Panc1 (cell line): ENCODE data around the gene VPS35L. TPM values are rescaled to one million over a fixed set of nuclear protein-coding genes. Genes with fewer than 3 reads are reported as not detected.

ENCODE experiments used
- ATAC-seq: fragments of 200-7000 bp; cut with Tn5 transposase; 2 replicates; pipeline ENCODE4 v1.9.1; 2020; ENCODE audit warnings: mild to moderate bottlenecking, moderate library complexity
- BruUV-seq: library from RNA; stranded (reverse); fragments of 400-500 nt; replicated peaks from 2 replicates; lab custom pipeline; 2021; lab: Mats Ljungman, UMichigan
- CTCF ChIA-PET: fragments of 300-600 bp; sonication (Branson Sonifier 250); formaldehyde crosslinking; loops from one replicate; lab custom pipeline; 2022; ENCODE audit warnings: antibody characterized with exemption; lab: Charles Lee
- POLR2A ChIA-PET: fragments of 300-600 bp; sonication (Branson Sonifier 250); formaldehyde crosslinking; loops from one replicate; lab custom pipeline; 2022; ENCODE audit warnings: antibody characterized with exemption; lab: Charles Lee
- DNase-seq: peaks from one replicate; pipeline ENCODE4 v3.0.0-alpha.2; 2010; ENCODE audit warnings: low read depth, low spot score
- H3K27ac ChIP-seq: 2 replicates; pipeline ENCODE4 v1.5.1; 2011; ENCODE audit warnings: mild to moderate bottlenecking, low read length, inconsistent platforms
- H3K27me3 ChIP-seq: fragments of 200-500 bp; sonication (Bioruptor generic); 2 replicates; pipeline ENCODE4 v1.6.0; 2014; ENCODE audit warnings: low read length, inconsistent platforms; ENCODE audit not compliant: control insufficient read depth, insufficient read depth
- H3K36me3 ChIP-seq: fragments of 200-500 bp; sonication (Bioruptor generic); 2 replicates; pipeline ENCODE4 v1.5.1; 2014; ENCODE audit warnings: inconsistent platforms, mild to moderate bottlenecking, low read length, moderate library complexity; ENCODE audit not compliant: control insufficient read depth, insufficient read depth
- H3K4me1 ChIP-seq: 2 replicates; pipeline ENCODE4 v1.5.1; 2011; ENCODE audit warnings: inconsistent platforms, mild to moderate bottlenecking, low read length, moderate library complexity; ENCODE audit not compliant: control insufficient read depth, insufficient read depth
- H3K4me3 ChIP-seq, 2 experiments: 2 replicates each; pipeline ENCODE4 v1.5.1; 2011 to 2012; ENCODE audit warnings: low read depth in 2 of 2, low read length in 2 of 2, mild to moderate bottlenecking in 2 of 2, inconsistent platforms in 1 of 2, moderate library complexity in 1 of 2
- H3K9me3 ChIP-seq: fragments of 200-500 bp; sonication (Bioruptor generic); 2 replicates; pipeline ENCODE4 v1.5.1; 2014; ENCODE audit warnings: low read depth, mild to moderate bottlenecking, inconsistent platforms, low read length, moderate library complexity; ENCODE audit not compliant: control insufficient read depth, insufficient read depth
- POLR2AphosphoS5 ChIP-seq: IDR thresholded peaks from 2 replicates; pipeline ENCODE4 v1.6.1; 2012; ENCODE audit warnings: mild to moderate bottlenecking, low read depth, low read length, moderate library complexity
- SIN3A ChIP-seq: IDR thresholded peaks from 2 replicates; pipeline ENCODE4 v1.6.1; 2012; ENCODE audit warnings: low read depth, mild to moderate bottlenecking, low read length, moderate library complexity, borderline replicate concordance; ENCODE audit not compliant: insufficient read depth
- TCF7L2 ChIP-seq: IDR thresholded peaks from 2 replicates; pipeline ENCODE4 v1.6.1; 2011; ENCODE audit warnings: mild to moderate bottlenecking, low read depth, low read length, inconsistent platforms
- in situ Hi-C: cut with HindIII; loops from 2 replicates; pipeline ENCODE4 v1.10.0; 2016; ENCODE audit warnings: low sequenced_read_pairs, low pct_unique_long_range_greater_than_20kb
- intact Hi-C: fragments of 100-400 bp; cut with micrococcal nuclease; formaldehyde crosslinking; loops from one replicate; pipeline ENCODE4 v1.10.0; 2022; ENCODE audit not compliant: unreplicated experiment
- total RNA-seq: library from RNA; stranded (reverse); gene quantifications from one replicate; pipeline ENCODE4 v1.2.1, GENCODE V29; 2021; ENCODE audit not compliant: unreplicated experiment
- TF ChIP-seq, protein P1 (sequence below): fragments of 450-650 bp; IDR thresholded peaks from 2 replicates; pipeline ENCODE4 v1.5.1; 2017; ENCODE audit warnings: mild to moderate bottlenecking
- TF ChIP-seq, protein P2 (sequence below), 2 experiments: IDR thresholded peaks; 2 replicates each; pipeline ENCODE4 v1.6.1; 2011 to 2012; ENCODE audit warnings: low read depth in 2 of 2, control low read depth in 1 of 2, low read length in 1 of 2, mild to moderate bottlenecking in 1 of 2, moderate library complexity in 1 of 2; ENCODE audit not compliant: insufficient read depth in 1 of 2

The VPS35L gene
- total RNA-seq, 1 experiment from 2014 or later: 124 TPM

DNA sequence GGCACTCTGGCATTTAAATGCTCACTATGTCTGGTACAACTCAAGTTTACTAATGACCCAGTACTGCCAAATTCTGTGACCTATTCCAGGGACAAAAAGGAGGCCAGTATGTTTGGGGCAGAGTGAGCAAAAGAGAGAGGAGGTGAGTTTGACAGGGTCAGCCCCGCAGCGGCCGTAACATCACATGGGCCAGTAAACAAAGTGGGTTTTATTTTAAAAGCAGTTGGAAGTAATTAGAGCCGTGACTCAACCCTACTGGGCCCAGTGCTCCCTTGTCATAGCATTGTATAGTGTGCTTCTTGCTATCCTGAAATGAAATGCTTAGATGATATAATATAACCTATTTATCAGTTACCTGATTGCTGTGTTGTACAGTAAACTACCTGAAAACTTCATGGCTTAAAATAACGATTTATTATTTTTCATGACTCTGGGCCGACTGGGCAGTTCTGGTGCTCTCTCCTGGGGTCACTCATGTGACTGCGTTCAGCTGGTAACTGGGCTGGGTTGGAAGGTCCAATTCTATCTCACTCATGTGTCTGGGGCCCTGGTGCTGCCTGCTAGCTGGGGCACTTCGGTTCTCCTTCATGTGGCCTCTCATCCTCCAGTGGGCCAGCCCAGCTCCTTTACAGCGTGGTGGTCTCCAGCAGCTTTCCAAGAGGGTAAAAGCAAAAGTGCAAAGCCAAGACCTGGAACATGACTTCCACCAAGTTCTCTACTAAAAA, 189.9 kb downstream of the VPS35L start:
- Histone ChIP-seq H3K27me3 (no peaks in the 10 kb centered on the region), H3K4me3 (no peak overlapping the region), H3K27ac (no peak overlapping the region), H3K36me3 (no peaks in the 10 kb centered on the region), H3K4me1 (no peaks in the 10 kb centered on the region), H3K9me3 (no peaks in the 10 kb centered on the region)
- ChIA-PET POLR2A (no interaction called here), CTCF (interaction anchor here (0.6 kb wide), 1 partner anchor 121 kb away, joined by 3 read pairs; no protein-coding TSS in a partner anchor)
- intact Hi-C loops: no loop called here
- TF ChIP-seq SIN3A (no peak), POLR2AphosphoS5 (no peak), TCF7L2 (no peak)
- TF ChIP-seq, protein P1, sequence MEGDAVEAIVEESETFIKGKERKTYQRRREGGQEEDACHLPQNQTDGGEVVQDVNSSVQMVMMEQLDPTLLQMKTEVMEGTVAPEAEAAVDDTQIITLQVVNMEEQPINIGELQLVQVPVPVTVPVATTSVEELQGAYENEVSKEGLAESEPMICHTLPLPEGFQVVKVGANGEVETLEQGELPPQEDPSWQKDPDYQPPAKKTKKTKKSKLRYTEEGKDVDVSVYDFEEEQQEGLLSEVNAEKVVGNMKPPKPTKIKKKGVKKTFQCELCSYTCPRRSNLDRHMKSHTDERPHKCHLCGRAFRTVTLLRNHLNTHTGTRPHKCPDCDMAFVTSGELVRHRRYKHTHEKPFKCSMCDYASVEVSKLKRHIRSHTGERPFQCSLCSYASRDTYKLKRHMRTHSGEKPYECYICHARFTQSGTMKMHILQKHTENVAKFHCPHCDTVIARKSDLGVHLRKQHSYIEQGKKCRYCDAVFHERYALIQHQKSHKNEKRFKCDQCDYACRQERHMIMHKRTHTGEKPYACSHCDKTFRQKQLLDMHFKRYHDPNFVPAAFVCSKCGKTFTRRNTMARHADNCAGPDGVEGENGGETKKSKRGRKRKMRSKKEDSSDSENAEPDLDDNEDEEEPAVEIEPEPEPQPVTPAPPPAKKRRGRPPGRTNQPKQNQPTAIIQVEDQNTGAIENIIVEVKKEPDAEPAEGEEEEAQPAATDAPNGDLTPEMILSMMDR: no peak
- in situ Hi-C loops: no loop called here
- ATAC-seq (no peak), DNase-seq (no peak)
- BruUV-seq: no TSS peak

DNA sequence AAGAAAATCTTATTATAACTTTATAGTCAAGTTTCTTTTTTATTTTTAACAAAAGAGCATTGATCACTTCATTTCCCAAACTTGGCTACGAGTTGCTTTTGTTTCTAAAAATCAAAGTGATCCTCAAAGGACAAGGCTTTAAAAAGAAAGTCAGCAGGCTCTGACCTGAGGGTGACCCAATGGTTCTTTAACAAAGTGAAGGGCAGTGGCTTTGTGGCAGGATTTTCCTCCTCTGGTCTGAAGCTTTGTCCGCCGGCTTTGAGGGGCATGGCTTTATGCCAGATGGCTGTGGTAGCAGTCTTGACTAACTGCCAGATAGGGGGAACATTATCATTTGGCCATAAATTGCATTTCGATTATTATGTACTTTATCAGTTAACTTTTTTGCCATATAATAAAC, 191.1 kb downstream of the VPS35L start:
- ATAC-seq: no peak
- no peaks in the 10 kb centered on the region for H3K36me3 ChIP-seq
- POLR2A ChIA-PET: interaction anchor here (0.7 kb wide), 1 partner anchor 151 kb away, joined by 4 read pairs; no protein-coding TSS in a partner anchor
- BruUV-seq: no TSS peak
- DNase-seq: no peak
- H3K4me1 ChIP-seq: no peaks in the 10 kb centered on the region
- CTCF ChIA-PET: interaction anchor here (0.7 kb wide), 1 partner anchor 496 kb away, joined by 5 read pairs; no protein-coding TSS in a partner anchor
- no peaks in the 10 kb centered on the region for H3K9me3 ChIP-seq
- H3K27ac ChIP-seq: no peak overlapping the region
- no peaks in the 10 kb centered on the region for H3K27me3 ChIP-seq
- H3K4me3 ChIP-seq: no peak overlapping the region
- intact Hi-C loops (no loop called here), in situ Hi-C loops (no loop called here)
- TF ChIP-seq, protein P1: no peak
- TF ChIP-seq TCF7L2: no peak

DNA sequence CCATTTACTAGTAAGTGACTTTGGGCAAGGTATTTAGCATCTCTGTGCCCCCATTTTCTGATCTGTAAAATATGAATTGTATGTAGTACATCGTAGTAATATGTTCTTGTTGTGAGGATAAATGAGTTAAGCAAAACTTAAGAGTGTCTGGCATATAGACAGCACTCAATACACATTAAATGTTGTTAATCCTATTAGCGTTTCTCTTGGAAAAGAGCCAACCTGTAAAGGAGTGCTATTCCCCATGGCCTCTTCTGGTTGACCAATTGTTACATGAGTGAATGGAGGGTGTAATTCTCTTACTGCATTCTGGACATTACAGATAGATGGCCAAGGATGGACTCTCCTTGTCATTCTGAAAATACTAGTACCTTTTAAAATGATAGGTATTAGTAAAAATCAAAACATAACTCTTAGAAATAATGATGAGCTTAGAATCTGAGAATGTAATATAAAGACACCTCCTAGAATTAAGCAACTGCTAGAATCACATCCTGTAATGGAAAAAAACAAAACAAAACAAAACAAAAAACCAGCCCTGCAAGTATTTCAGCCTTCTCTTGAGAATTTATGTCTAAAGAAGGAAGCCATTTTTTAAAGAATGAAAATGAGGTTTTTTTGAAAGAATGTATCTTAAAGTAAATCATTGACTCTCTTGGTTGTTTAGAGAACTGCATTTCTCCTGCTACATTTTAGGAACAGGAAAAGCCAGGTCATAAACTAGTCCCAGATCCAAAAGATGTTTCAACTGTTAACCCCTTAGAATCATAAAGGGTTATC, 193.1 kb downstream of the VPS35L start:
- DNase-seq (no peak), ATAC-seq (no peak)
- no peaks in the 10 kb centered on the region for H3K36me3 ChIP-seq
- CTCF ChIA-PET: no interaction called here
- intact Hi-C loops (no loop called here), in situ Hi-C loops (no loop called here)
- H3K4me1 ChIP-seq: no peaks in the 10 kb centered on the region
- no peak overlapping the region for H3K27ac ChIP-seq
- POLR2A ChIA-PET: interaction anchor here (0.6 kb wide), 1 partner anchor 193 kb away, joined by 3 read pairs; the partner anchor contains the start of gene VPS35L
- no TSS peak for BruUV-seq
- TF ChIP-seq TCF7L2 (no peak), POLR2AphosphoS5 (no peak), SIN3A (no peak)
- TF ChIP-seq, protein P2, sequence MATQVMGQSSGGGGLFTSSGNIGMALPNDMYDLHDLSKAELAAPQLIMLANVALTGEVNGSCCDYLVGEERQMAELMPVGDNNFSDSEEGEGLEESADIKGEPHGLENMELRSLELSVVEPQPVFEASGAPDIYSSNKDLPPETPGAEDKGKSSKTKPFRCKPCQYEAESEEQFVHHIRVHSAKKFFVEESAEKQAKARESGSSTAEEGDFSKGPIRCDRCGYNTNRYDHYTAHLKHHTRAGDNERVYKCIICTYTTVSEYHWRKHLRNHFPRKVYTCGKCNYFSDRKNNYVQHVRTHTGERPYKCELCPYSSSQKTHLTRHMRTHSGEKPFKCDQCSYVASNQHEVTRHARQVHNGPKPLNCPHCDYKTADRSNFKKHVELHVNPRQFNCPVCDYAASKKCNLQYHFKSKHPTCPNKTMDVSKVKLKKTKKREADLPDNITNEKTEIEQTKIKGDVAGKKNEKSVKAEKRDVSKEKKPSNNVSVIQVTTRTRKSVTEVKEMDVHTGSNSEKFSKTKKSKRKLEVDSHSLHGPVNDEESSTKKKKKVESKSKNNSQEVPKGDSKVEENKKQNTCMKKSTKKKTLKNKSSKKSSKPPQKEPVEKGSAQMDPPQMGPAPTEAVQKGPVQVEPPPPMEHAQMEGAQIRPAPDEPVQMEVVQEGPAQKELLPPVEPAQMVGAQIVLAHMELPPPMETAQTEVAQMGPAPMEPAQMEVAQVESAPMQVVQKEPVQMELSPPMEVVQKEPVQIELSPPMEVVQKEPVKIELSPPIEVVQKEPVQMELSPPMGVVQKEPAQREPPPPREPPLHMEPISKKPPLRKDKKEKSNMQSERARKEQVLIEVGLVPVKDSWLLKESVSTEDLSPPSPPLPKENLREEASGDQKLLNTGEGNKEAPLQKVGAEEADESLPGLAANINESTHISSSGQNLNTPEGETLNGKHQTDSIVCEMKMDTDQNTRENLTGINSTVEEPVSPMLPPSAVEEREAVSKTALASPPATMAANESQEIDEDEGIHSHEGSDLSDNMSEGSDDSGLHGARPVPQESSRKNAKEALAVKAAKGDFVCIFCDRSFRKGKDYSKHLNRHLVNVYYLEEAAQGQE (IDR thresholded peaks at IDR 0.05; ENCODE audit: insufficient read depth in 1 of 2, low read depth in 2 of 2, low read length in 1 of 2): no peak
- TF ChIP-seq, protein P1: no peak
- no peaks in the 10 kb centered on the region for H3K27me3 ChIP-seq
- no peaks in the 10 kb centered on the region for H3K9me3 ChIP-seq
- no peak overlapping the region for H3K4me3 ChIP-seq
